KOPT-K1 (cell line): ENCODE measurements around the gene RSAD2.
"Not testable (repeated sequence)": the region's sequence is repeated elsewhere in the genome, so short reads cannot be mapped to it uniquely, and the experiment has no call there.

Experiments
- H3K27ac ChIP-seq: fragments of 200-600 bp; sonication (generic); 2 replicates; pipeline ENCODE4 v1.5.1; 2016; ENCODE audit warnings: antibody characterized with exemption, mild to moderate bottlenecking, low read depth, low read length; ENCODE audit not compliant: poor library complexity, severe bottlenecking
- H3K36me3 ChIP-seq: fragments of 200-600 bp; sonication (generic); 2 replicates; pipeline ENCODE4 v1.5.1; 2017; ENCODE audit warnings: antibody characterized with exemption, mild to moderate bottlenecking, low read length, moderate library complexity; ENCODE audit not compliant: insufficient read depth
- H3K9me3 ChIP-seq: fragments of 200-600 bp; sonication (generic); 2 replicates; pipeline ENCODE4 v1.5.1; 2017; ENCODE audit warnings: antibody characterized with exemption, low read length, mild to moderate bottlenecking; ENCODE audit not compliant: insufficient read depth, poor library complexity, severe bottlenecking

The RSAD2 gene

DNA sequence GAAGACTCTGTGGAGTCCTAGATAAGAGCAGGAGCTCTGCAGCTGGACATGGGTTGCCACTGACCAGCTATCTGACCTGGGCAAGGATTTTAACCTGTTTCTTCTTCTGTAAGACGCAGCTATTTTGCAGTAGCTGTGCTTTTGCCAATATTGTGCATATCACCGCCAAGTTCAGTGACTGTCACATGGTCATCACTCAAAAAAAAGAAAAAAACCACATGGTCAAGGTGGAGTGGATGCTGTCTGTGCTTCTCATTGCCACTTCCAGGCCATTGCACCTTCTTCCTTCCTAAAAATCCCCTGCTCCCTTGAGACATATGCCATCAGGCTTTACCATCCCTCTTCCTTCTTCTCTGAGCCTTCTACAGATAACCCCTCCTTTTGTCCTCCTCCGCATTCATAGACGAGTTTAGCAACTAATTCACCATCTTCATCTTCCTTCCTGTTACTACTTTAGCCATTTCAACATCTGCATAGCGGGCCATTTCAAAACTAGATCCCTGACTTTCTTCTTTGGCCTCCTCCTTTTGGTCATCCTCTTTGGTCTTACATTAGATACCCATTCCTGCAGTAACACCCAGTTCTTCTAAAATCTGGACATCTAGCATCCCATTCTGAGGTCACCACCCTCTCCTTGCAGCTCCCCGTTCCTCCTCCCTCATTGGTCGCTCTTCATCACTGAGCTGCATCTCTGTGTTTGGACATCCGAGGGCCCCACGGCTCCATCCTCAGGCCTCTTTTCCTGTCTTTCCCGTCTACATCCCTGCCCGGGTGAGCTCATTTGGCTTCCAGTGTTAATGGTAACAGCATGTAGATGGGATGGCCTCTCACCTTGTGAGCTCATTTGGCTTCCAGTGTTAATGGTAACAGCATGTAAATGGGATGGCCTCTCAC, 57.4 kb downstream of the RSAD2 start:
- H3K27ac ChIP-seq = no peak overlapping the region
- H3K9me3 ChIP-seq = no peaks in the 10 kb centered on the region
- peaks cover 8% of the 10 kb centered on the region for H3K36me3 ChIP-seq

DNA sequence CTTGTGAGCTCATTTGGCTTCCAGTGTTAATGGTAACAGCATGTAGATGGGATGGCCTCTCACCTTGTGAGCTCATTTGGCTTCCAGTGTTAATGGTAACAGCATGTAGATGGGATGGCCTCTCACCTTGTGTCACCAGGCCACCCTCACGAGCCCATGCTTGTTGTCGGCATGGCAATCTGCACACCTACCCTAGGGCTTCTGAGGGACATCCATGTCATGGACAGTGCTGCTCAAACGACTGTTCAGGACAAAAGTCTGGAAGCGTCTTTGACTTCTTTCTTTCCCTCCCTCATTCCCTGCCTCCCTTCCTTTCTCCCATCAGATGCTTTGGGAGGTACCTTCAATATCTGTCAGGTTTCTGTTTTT, 58.1 kb downstream of the RSAD2 start:
- H3K9me3 ChIP-seq, H3K36me3 ChIP-seq, H3K27ac ChIP-seq: not testable (repeated sequence)

DNA sequence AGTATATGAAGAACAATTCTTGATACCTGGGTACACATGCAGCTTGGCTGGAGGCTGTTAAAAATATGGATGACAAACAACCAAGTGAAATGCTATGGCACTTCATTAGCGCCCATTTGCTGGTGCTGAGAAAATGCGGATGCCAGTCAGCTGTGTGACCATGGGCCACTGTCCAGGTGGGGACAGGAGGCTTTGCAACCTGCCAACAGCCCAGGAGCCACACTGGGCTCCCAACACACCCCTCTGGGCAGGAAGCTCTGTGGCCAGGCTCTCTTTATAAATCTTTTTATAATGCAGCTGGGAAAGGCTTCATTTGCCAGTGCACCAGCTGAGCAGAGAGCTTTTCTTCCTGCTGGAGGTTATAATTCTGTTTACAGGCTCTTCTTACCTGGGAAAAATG, 59.6 kb downstream of the RSAD2 start:
- H3K27ac ChIP-seq = no peak overlapping the region

DNA sequence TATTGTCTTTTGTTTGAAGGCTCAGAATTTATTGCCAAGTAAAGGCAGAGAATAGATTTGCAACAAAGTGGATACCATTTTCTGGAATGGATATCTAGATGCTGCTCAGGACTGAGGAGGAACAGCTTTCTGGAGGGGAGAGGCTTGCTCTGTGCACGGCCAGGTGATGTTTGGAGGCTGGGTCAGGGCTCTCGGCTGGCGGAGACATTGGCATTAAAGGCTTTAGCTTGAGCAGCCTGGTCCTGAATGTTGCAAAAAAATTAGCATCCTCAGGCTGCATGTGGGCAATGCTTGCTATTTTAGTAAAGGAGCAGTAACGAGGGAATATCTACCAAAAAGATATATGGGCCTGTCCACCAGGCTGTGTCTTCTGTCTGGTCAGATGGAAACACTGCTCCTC, 60.0 kb downstream of the RSAD2 start:
- Histone ChIP-seq H3K36me3 (peaks cover 21% of the 10 kb centered on the region), H3K27ac (no peak overlapping the region), H3K9me3 (no peaks in the 10 kb centered on the region)

More for the DNA sequence above, 59.6 kb downstream of the RSAD2 start:
- H3K36me3 ChIP-seq = peaks cover 17% of the 10 kb centered on the region
- H3K9me3 ChIP-seq = no peaks in the 10 kb centered on the region

GRCh38 chr2:6939071-6939470, 61.5 kb downstream of the RSAD2 start:
- no peaks in the 10 kb centered on the region for H3K9me3 ChIP-seq
- H3K36me3 ChIP-seq = peaks cover 36% of the 10 kb centered on the region
- H3K27ac ChIP-seq = no peak overlapping the region

- H3K36me3 ChIP-seq = peaks cover 53% of the 10 kb centered on the region
- no peak overlapping the region for H3K27ac ChIP-seq
- no peaks in the 10 kb centered on the region for H3K9me3 ChIP-seq
These were observed 63.2 kb downstream of the RSAD2 start for GRCh38 chr2:6940820-6941219.

DNA sequence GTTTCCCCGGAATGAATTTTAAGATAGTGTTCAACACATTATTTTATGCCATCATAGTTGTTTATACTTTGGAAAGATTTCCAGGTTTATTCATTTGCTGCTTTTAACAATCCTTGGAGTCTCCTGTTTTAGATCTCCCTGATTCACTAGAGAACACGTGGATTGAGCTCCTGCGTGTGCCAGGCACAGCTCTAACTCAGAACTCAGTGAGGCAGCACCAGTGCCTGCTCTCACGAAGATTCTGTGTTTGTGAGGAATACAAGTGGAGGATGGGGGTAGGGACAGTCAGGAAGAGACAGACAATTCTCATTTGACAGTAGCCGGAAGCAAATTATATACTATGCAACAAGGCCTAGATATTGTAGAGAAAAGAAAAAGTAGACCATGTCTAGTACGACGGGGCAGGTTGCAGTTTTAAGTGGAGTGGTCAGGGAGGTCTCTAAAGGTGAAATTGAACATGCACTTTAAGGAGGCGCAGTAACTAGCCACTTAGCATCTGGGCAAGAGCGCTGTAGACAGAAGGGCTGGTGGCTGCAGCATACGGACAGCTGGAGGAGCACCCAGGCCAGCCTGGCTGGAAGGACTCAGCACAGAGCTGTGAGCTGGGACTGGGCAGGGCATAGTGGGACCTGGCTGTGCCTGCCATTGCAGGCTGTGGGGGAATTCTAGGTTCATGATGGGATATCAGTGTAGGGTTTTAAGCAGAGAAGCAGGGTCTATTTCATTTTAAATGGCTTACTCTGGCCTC, 63.9 kb downstream of the RSAD2 start:
- peaks cover 54% of the 10 kb centered on the region for H3K36me3 ChIP-seq

DNA sequence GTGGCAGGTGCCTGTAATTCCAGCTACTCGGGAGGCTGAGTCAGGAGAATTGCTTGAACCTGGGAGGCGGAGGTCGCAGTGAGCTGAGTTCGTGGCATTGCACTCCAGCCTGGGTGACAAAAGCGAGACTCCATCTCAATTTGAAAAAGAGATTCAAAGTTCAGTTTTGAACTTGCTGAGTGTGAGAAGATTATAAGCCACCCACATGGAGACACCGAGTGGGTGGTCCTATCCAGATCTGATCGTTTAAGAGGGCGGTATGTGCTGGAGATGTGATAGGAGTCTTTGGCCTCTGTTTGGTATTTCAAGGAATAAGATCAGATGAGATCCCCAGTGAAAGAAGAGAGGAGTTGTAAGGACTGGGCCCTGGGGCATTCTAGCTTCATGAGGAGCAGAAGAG, 65.3 kb downstream of the RSAD2 start:
- H3K27ac ChIP-seq = no peak overlapping the region
- H3K36me3 ChIP-seq = peaks cover 58% of the 10 kb centered on the region

More for the DNA sequence above, 63.9 kb downstream of the RSAD2 start:
- H3K27ac ChIP-seq = no peak overlapping the region
- no peaks in the 10 kb centered on the region for H3K9me3 ChIP-seq

DNA sequence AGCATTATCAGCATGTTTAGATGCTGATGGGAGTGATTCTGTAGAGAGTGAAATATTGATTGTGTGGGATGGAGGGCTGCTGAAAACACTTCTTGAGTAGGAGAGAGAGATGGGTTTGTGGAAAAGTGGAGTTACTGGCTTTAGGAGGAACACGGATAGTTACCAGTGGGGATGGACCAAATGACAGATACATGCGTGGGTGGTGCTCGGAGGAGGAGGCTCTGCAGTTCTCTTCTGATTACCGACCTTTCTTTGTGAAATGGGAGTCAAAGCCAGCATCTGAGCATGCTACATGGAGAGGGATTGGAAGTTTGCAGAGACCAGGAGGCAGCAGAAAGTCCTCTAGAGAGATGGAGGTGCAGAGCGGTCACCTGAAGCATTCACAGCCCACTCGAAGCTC, 65.9 kb downstream of the RSAD2 start:
- Histone ChIP-seq H3K9me3 (no peaks in the 10 kb centered on the region), H3K27ac (no peak overlapping the region), H3K36me3 (peaks cover 65% of the 10 kb centered on the region)

More for the DNA sequence above, 65.3 kb downstream of the RSAD2 start:
- no peaks in the 10 kb centered on the region for H3K9me3 ChIP-seq

DNA sequence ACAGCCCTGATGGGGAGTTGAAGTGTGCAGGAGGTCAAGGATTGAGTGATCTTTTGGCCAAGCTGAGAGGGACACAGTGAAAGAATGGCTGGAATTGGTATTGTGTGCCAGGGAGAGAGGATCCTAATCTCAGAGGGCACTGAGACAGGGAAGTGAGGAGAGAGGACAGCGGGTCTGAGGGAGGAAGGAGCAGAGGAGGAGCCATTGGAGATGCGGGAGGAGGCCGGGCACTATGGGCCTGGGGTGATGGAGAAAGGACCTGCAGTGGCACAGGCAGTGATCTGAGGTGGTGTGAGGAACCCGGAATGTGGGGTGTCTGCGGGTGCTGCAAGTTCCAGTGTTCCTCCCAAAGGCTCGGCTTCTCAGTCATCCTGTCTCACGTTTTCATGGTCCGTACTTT, 66.4 kb downstream of the RSAD2 start:
- Histone ChIP-seq H3K36me3 (peaks cover 70% of the 10 kb centered on the region), H3K9me3 (no peaks in the 10 kb centered on the region), H3K27ac (no peak overlapping the region)

- Histone ChIP-seq H3K36me3 (peaks cover 71% of the 10 kb centered on the region), H3K27ac (no peak overlapping the region), H3K9me3 (no peaks in the 10 kb centered on the region)
These were observed 67.0 kb downstream of the RSAD2 start for GRCh38 chr2:6944555-6944954.

- H3K9me3 ChIP-seq = no peaks in the 10 kb centered on the region
- H3K27ac ChIP-seq = no peak overlapping the region
- H3K36me3 ChIP-seq = peaks cover 71% of the 10 kb centered on the region
These were observed 67.7 kb downstream of the RSAD2 start for GRCh38 chr2:6945087-6945813.

GRCh38 chr2:6945821-6946220, 68.2 kb downstream of the RSAD2 start:
- H3K27ac ChIP-seq = no peak overlapping the region
- no peaks in the 10 kb centered on the region for H3K9me3 ChIP-seq
- H3K36me3 ChIP-seq = peaks cover 67% of the 10 kb centered on the region

DNA sequence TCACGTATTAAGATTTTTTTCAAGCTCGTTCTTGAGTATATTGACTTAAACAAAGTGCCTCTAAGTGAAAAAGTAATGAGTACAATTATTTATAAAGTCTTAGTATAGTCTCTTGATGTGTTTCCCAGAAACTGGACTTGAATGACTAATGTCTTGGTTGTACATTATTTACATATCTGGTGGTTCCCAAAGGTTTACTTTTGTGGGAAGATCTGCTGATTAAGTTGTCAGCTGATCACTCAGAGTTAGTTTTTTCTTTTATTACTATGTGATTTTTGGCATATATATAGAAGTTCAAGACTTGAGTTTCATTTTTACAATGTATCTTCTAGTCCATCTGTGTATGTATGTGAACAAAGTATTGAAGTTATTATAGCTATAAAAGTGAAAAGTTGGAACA, 69.1 kb downstream of the RSAD2 start:
- Histone ChIP-seq H3K27ac (no peak overlapping the region), H3K9me3 (no peaks in the 10 kb centered on the region), H3K36me3 (peaks cover 58% of the 10 kb centered on the region)
